ENCODE data around the gene S100A13.
"Not testable (repeated sequence)": the region's sequence is repeated elsewhere in the genome, so short reads cannot be mapped to it uniquely, and the experiment has no call there.

The S100A13 gene

GRCh38 chr1:153648000-153648643 is 20.8 kb upstream of the S100A13 start:
- no peak for DNase-seq (ENCODE audit: low read depth)
- H3K4me3 ChIP-seq (ENCODE audit: low read depth, low read length), result no peak overlapping the region
- no peak for TF ChIP-seq CTCF (IDR thresholded peaks at IDR 0.05; ENCODE audit: insufficient read depth, low read depth, low read length, missing control alignments)

GRCh38 chr1:153647346-153647714 is 20.0 kb upstream of the S100A13 start:
- H3K4me3 ChIP-seq (ENCODE audit: low read depth, low read length), result no peak overlapping the region
- DNase-seq (ENCODE audit: low read depth), result no peak
- no peak for TF ChIP-seq CTCF (IDR thresholded peaks at IDR 0.05; ENCODE audit: insufficient read depth, low read depth, low read length, missing control alignments)

- H3K4me3 ChIP-seq (ENCODE audit: low read depth, low read length), result no peak overlapping the region
- DNase-seq (ENCODE audit: low read depth), result no peak
- TF ChIP-seq CTCF (IDR thresholded peaks at IDR 0.05; ENCODE audit: insufficient read depth, low read depth, low read length, missing control alignments), result no peak
These were observed 19.5 kb upstream of the S100A13 start for GRCh38 chr1:153646672-153647345.

GRCh38 chr1:153643816-153644215 is 16.5 kb upstream of the S100A13 start:
- no peak for DNase-seq (ENCODE audit: low read depth)
- TF ChIP-seq CTCF (IDR thresholded peaks at IDR 0.05; ENCODE audit: insufficient read depth, low read depth, low read length, missing control alignments), result no peak

GRCh38 chr1:153643100-153643499 is 15.8 kb upstream of the S100A13 start:
- DNase-seq (ENCODE audit: low read depth), result no peak
- no peak for TF ChIP-seq CTCF (IDR thresholded peaks at IDR 0.05; ENCODE audit: insufficient read depth, low read depth, low read length, missing control alignments)
- no peak overlapping the region for H3K4me3 ChIP-seq (ENCODE audit: low read depth, low read length)

More at GRCh38 chr1:153643816-153644215, 16.5 kb upstream of the S100A13 start:
- H3K4me3 ChIP-seq (ENCODE audit: low read depth, low read length), result no peak overlapping the region

GRCh38 chr1:153642161-153642560 is 14.9 kb upstream of the S100A13 start:
- DNase-seq (ENCODE audit: low read depth), result no peak
- no peak for TF ChIP-seq CTCF (IDR thresholded peaks at IDR 0.05; ENCODE audit: insufficient read depth, low read depth, low read length, missing control alignments)
- H3K4me3 ChIP-seq (ENCODE audit: low read depth, low read length), result no peak overlapping the region

- no peak for DNase-seq (ENCODE audit: low read depth)
- H3K4me3 ChIP-seq (ENCODE audit: low read depth, low read length), result no peak overlapping the region
- TF ChIP-seq CTCF (IDR thresholded peaks at IDR 0.05; ENCODE audit: insufficient read depth, low read depth, low read length, missing control alignments), result no peak
These were observed 13.6 kb upstream of the S100A13 start for GRCh38 chr1:153640861-153641260.

GRCh38 chr1:153640213-153640612 is 12.9 kb upstream of the S100A13 start:
- H3K4me3 ChIP-seq (ENCODE audit: low read depth, low read length); DNase-seq (ENCODE audit: low read depth): not testable (repeated sequence)

Data from GM12865 (cell line).